ENCODE results near the gene GUCY1A2.

Gene GUCY1A2

DNA sequence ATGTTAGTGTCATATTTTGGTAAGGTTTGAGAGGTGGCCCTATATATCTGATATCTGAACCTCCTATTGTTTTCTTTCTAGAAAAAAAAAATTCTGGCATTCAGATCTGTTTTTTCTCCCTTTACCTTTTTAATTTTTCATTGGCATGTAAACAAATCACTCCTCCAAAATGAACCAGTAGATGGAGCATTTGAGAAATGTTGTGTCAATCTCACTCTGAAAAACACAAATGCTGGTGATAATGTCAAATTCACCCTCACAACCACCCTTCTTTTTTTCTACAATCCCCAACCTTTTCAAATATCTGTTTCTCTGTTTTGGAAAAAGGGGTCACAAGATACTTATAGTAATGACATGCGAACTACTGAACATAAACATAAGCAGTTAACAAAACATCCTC lies 9.1 kb downstream of the GUCY1A2 start:
- no peak for TF ChIP-seq EP300 (IDR thresholded peaks at IDR 0.05; ENCODE audit: borderline replicate concordance)
- TF ChIP-seq CEBPB (IDR thresholded peaks at IDR 0.05): no peak
- TF ChIP-seq, protein P1, sequence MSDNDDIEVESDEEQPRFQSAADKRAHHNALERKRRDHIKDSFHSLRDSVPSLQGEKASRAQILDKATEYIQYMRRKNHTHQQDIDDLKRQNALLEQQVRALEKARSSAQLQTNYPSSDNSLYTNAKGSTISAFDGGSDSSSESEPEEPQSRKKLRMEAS (IDR thresholded peaks at IDR 0.05): no peak
- TF ChIP-seq RAD21 (IDR thresholded peaks at IDR 0.05; ENCODE audit: low read depth): no peak
- no peak for TF ChIP-seq FOXM1 (IDR thresholded peaks at IDR 0.05; ENCODE audit: borderline replicate concordance, low read depth)
- no peak for TF ChIP-seq YY1 (IDR thresholded peaks at IDR 0.05; ENCODE audit: low read depth)
- TF ChIP-seq NFIC (IDR thresholded peaks at IDR 0.05): no peak

DNA sequence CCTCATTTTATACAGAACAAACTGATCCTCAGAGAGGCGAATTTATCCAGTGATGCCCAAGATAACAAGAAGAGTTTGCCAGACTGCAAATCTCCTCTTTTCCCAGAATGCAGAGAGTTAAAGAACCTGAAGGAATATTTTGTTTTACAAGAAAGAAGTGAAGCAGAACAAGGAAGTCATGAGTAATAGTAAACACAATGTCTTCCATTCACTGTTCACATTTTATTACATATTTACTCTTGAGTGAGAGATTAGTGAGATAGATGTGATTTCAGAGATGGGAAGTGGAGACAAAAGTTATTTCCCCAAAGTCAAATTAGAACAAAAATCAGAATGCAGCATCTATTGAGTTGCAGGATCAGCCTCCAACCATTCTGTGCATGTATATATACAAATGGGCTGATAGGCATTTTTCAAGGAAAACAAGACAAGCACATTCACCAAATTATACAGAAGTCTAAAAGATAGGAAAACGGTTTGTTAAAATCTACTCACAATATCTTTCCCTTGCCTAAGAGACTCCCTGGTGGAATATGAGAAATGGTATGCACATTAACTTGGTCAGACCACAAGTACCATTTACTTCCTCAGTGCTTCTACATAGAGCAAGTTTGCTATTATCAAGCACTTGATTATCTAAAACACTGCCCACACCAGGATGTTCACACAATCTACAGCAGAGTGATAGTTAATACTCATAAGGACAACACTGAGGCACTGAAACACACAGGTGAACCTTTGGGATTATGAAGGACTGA lies 12.0 kb downstream of the GUCY1A2 start:
- TF ChIP-seq ZBTB7A (IDR thresholded peaks at IDR 0.05; ENCODE audit: low read depth): no peak
- TF ChIP-seq, protein P2, sequence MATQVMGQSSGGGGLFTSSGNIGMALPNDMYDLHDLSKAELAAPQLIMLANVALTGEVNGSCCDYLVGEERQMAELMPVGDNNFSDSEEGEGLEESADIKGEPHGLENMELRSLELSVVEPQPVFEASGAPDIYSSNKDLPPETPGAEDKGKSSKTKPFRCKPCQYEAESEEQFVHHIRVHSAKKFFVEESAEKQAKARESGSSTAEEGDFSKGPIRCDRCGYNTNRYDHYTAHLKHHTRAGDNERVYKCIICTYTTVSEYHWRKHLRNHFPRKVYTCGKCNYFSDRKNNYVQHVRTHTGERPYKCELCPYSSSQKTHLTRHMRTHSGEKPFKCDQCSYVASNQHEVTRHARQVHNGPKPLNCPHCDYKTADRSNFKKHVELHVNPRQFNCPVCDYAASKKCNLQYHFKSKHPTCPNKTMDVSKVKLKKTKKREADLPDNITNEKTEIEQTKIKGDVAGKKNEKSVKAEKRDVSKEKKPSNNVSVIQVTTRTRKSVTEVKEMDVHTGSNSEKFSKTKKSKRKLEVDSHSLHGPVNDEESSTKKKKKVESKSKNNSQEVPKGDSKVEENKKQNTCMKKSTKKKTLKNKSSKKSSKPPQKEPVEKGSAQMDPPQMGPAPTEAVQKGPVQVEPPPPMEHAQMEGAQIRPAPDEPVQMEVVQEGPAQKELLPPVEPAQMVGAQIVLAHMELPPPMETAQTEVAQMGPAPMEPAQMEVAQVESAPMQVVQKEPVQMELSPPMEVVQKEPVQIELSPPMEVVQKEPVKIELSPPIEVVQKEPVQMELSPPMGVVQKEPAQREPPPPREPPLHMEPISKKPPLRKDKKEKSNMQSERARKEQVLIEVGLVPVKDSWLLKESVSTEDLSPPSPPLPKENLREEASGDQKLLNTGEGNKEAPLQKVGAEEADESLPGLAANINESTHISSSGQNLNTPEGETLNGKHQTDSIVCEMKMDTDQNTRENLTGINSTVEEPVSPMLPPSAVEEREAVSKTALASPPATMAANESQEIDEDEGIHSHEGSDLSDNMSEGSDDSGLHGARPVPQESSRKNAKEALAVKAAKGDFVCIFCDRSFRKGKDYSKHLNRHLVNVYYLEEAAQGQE (IDR thresholded peaks at IDR 0.05; ENCODE audit: low read depth): no peak
- no peak for TF ChIP-seq CREB1 (IDR thresholded peaks at IDR 0.05; ENCODE audit: low read depth)
- TF ChIP-seq RAD21 (IDR thresholded peaks at IDR 0.05; ENCODE audit: low read depth): no peak
- TF ChIP-seq FOXM1 (IDR thresholded peaks at IDR 0.05; ENCODE audit: borderline replicate concordance, low read depth): no peak
- no peak for TF ChIP-seq CEBPB (IDR thresholded peaks at IDR 0.05)
- no peak for TF ChIP-seq TEAD4 (IDR thresholded peaks at IDR 0.05)
- TF ChIP-seq YY1 (IDR thresholded peaks at IDR 0.05; ENCODE audit: low read depth): no peak
- TF ChIP-seq TAF1 (IDR thresholded peaks at IDR 0.05; ENCODE audit: low read depth): no peak
- TF ChIP-seq, protein P3, sequence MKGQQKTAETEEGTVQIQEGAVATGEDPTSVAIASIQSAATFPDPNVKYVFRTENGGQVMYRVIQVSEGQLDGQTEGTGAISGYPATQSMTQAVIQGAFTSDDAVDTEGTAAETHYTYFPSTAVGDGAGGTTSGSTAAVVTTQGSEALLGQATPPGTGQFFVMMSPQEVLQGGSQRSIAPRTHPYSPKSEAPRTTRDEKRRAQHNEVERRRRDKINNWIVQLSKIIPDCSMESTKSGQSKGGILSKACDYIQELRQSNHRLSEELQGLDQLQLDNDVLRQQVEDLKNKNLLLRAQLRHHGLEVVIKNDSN (IDR thresholded peaks at IDR 0.05): no peak
- TF ChIP-seq, protein P1 (IDR thresholded peaks at IDR 0.05): no peak
- TF ChIP-seq NFIC (IDR thresholded peaks at IDR 0.05): no peak
- no peak for TF ChIP-seq TCF12 (IDR thresholded peaks at IDR 0.05; ENCODE audit: low read depth)
- TF ChIP-seq EGR1 (IDR thresholded peaks at IDR 0.05): no peak
- TF ChIP-seq EP300 (IDR thresholded peaks at IDR 0.05; ENCODE audit: borderline replicate concordance): no peak

DNA sequence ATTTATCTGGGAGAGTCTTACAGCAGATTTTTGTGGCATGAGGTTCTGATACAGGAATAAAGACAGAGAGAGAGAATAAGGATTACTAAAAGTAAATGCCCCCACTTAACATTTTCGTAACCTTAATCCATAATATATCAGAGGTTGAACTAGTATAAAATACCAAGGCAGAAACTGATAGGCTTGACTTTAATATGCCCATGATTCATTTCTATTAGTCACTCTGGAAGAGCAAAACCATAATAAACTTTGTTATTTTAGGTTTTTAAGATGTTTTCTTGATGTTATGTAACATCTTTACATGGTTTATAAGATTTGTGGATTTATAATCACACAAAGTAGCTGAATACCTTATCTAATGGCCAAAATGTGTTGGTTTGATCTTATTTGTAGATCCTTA lies 19.1 kb downstream of the GUCY1A2 start:
- TF ChIP-seq CEBPB (IDR thresholded peaks at IDR 0.05): no peak
- TF ChIP-seq NFIC (IDR thresholded peaks at IDR 0.05): no peak
- no peak for TF ChIP-seq EP300 (IDR thresholded peaks at IDR 0.05; ENCODE audit: borderline replicate concordance)
- TF ChIP-seq TEAD4 (IDR thresholded peaks at IDR 0.05): no peak
- TF ChIP-seq, protein P1 (IDR thresholded peaks at IDR 0.05): no peak

DNA sequence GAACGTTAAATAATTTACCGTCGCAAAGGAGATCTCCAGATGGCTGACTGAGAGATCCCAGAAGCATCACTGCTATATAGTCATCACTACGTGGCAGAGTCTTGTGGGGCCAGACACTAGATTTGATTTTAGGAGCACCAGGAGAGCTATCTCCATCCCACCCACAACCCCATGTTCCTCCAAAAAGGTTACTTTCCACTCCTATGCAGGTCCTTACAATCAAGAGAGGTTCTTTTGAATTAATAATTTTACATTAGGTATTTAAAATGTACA lies 19.4 kb downstream of the GUCY1A2 start:
- TF ChIP-seq, protein P2 (IDR thresholded peaks at IDR 0.05; ENCODE audit: low read depth): no peak
- no peak for TF ChIP-seq TAF1 (IDR thresholded peaks at IDR 0.05; ENCODE audit: low read depth)
- no peak for TF ChIP-seq YY1 (IDR thresholded peaks at IDR 0.05; ENCODE audit: low read depth)
- TF ChIP-seq NFIC (IDR thresholded peaks at IDR 0.05): no peak
- TF ChIP-seq CREB1 (IDR thresholded peaks at IDR 0.05; ENCODE audit: low read depth): no peak
- TF ChIP-seq RAD21 (IDR thresholded peaks at IDR 0.05; ENCODE audit: low read depth): no peak
- no peak for TF ChIP-seq EP300 (IDR thresholded peaks at IDR 0.05; ENCODE audit: borderline replicate concordance)
- no peak for TF ChIP-seq FOXM1 (IDR thresholded peaks at IDR 0.05; ENCODE audit: borderline replicate concordance, low read depth)
- TF ChIP-seq, protein P3 (IDR thresholded peaks at IDR 0.05): no peak
- no peak for TF ChIP-seq TCF12 (IDR thresholded peaks at IDR 0.05; ENCODE audit: low read depth)
- no peak for TF ChIP-seq EGR1 (IDR thresholded peaks at IDR 0.05)
- TF ChIP-seq TEAD4 (IDR thresholded peaks at IDR 0.05): no peak
- TF ChIP-seq, protein P1 (IDR thresholded peaks at IDR 0.05): no peak
- TF ChIP-seq ZBTB7A (IDR thresholded peaks at IDR 0.05; ENCODE audit: low read depth): no peak
- TF ChIP-seq CEBPB (IDR thresholded peaks at IDR 0.05): no peak

DNA sequence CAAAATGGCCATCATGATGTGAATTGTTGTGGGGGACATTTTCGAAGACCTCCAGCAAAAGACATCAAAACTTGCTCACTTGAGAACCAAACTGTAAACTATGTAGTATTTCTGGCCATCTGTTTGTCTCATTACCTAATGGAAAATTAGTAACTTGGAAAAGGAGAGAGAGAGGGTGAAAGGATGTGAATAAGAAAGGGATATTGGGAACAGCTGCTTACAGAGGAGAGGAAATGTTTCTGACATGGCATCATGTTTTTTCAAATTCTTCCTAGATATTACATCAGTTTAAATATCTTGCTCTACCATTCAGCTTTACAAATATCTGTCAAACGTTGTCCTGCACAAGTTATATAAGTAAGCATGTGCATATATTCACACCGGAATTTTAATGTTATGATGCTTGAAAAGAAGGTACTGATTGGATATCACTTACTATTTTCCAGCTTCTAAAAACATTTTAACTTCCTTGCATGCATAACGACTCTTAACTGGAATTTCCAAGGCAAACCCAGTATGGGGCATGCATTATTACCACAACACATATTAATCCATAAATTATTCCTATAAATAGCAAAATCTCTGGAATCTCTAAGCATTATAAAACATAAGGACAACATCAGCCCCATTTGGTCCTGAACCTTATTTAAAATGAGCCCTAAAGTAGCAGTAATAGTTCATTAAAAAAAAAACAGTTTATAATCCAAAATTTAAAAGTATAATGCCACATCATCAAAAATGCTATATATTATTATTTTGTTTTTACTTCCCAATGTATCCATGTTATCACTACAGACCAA lies 20.0 kb downstream of the GUCY1A2 start:
- TF ChIP-seq EGR1 (IDR thresholded peaks at IDR 0.05) (no peak), FOXM1 (IDR thresholded peaks at IDR 0.05; ENCODE audit: borderline replicate concordance, low read depth) (no peak), NFIC (IDR thresholded peaks at IDR 0.05) (no peak), TAF1 (IDR thresholded peaks at IDR 0.05; ENCODE audit: low read depth) (no peak), RAD21 (IDR thresholded peaks at IDR 0.05; ENCODE audit: low read depth) (no peak), CREB1 (IDR thresholded peaks at IDR 0.05; ENCODE audit: low read depth) (no peak), TEAD4 (IDR thresholded peaks at IDR 0.05) (no peak)
- TF ChIP-seq, protein P2 (IDR thresholded peaks at IDR 0.05; ENCODE audit: low read depth): no peak
- TF ChIP-seq, protein P1 (IDR thresholded peaks at IDR 0.05): no peak

All from Ishikawa (cell line).